ENCODE results near the gene DYNLRB1.

Gene DYNLRB1

DNA sequence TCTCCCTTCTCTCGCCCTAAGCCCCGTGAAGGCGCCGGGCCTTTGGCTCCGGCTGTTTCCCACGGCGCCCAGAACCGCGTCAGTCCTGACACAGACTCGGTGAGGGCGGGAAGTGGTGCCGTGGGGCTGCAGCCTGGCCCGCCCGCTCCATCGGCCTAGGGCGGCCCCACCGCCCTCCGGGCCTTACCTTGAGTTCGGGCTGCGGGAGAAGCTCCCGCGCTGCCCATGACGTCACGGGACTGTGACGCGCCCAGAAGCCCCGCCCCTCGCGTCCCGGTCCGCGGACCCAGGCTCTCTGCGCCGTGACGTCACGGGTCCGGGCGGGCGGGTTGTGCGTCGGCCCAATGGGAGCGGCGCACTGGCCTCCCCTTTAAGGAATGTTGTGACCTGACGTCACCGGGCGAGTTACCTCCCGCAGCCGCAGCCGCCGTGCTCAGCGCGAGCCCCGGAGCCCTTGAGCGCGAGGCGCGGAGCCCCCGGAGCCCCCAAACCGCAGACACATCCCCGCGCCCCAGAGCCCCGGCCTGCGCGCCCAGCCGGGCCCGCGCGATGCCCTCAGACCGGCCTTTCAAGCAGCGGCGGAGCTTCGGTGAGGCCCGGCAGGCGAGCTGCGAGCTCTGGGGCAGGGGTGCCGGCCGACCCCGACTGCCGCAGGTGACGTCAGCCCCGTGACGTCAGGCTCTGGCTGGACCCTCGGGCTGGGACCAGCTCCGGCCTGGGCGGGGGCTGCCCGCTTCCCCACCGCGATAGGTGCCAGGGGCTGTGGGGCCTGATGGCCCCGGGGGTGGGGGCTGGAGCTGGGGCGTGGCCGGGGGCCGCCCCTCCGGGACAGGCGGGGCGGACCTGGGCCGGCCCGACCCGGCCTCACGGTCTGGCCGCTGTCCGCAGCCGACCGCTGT, 42.3 kb downstream of the DYNLRB1 start, which contains the start of gene MAP1LC3A:
TSS of gene MAP1LC3A (plus strand) at position 399 of the 899 bp plus-strand sequence. CDS start at position 550, 151 bp downstream.
- DNase-seq (ENCODE audit: low read depth), result peak; percentile 87

DNA sequence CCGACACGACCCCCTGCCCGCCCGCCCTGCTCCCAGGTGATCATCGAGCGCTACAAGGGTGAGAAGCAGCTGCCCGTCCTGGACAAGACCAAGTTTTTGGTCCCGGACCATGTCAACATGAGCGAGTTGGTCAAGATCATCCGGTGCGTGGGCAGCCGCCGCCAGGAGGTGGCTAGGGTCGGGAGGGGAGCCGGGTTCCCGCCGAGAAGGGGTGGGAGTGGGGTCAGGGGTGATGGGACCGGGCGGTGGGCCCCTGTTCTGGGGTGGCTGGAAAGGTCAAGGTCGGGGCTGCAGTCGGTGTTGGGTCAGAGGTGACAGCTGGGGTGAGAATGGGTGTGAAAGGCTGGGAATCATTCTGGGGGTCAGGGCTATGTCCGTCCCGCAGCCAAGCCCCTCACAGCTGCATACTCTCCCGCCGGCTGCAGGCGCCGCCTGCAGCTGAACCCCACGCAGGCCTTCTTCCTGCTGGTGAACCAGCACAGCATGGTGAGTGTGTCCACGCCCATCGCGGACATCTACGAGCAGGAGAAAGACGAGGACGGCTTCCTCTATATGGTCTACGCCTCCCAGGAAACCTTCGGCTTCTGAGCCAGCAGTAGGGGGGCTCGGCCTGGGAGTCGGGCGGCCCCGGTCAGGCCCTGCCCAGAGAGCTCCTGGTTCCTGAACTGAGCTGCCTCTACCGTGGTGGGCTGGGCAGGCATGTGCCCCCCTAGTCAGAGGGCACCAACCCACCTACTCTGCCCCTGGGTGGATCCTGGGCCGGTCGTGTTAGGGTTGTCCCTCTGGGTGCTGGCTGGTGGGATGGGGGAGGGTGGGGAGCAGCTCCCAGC, 43.3 kb downstream of the DYNLRB1 start:
- DNase-seq (ENCODE audit: low read depth), result no peak

DNA sequence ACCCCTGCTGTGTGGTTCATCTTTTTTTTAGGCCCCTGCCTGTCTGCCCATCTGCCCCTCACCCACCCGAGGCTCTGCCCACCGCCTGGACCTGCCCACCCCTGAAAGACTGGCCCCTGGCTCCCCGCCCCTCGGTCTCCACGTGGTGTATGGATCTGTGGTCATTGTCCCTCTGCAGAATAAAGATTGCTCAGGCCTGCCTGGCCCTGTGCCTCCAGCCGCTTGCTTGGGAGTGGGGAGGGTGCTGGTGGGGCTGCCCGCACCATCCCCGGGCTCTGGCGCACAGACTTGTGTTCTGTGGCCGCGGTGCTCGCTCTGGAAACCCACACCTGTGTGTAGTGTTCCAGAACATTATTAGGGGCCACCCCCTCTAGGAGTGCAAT, 43.9 kb downstream of the DYNLRB1 start:
- no peak for DNase-seq (ENCODE audit: low read depth)

DNA sequence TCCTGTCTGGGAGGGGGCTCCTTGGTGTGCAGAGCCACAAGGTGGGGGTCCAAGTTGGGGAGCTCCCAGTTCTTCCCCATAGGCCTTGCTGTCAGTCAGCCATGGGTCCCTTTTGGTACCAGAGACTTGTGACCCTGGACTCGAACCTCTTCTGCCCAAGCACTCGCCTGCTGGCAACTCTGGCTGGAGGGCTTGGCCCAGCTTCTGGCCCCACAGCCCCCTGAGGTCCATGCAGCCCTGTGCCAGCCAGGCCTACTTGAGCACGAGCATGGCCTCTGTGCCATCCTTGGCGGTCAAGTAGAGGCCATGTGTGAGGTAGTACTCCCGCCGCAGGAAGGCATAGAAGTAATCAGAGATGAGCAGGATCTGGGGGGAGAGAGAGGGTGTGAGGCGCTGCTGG, 44.4 kb downstream of the DYNLRB1 start:
- DNase-seq (ENCODE audit: low read depth), result no peak

DNA sequence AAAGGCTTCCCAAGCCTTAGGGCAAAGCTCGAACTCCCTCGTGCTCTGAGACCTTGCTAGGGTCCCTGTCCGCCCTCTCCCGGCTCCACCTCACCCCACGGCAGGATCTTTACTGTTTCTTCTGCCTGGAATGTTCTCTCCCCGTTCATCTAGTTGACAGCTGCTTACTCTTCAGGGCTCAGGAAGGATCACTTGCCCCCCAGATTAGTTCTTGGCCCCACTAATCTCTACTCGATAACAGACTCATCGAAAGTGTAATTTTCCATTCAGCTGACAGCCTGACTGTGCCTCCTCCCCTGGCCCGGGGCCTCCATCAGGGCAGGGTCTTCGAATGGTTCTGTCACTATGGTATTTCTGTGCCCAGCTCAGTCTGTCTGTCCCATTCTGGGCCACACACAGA, 45.4 kb downstream of the DYNLRB1 start:
- DNase-seq (ENCODE audit: low read depth), result no peak

DNA sequence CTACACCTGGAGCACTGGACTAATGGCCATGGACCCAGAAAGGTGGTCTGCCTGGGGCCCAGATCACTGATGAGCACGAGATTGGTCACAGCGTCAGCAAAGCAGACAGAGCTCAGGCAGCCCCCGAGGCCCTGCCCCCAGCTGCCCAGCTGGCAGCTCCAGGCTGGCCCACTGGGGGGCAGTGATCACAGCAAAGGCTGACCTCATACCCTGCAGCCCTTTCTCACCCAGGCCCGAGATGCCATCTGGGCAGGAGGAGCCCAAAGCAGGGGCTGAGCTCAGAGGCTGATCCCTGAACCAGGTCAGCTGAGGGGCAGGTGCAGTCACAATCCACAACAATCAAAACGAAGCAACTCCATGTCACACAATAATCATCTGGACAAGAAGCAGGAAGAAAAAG, 46.4 kb downstream of the DYNLRB1 start:
- DNase-seq (ENCODE audit: low read depth), result no peak

DNA sequence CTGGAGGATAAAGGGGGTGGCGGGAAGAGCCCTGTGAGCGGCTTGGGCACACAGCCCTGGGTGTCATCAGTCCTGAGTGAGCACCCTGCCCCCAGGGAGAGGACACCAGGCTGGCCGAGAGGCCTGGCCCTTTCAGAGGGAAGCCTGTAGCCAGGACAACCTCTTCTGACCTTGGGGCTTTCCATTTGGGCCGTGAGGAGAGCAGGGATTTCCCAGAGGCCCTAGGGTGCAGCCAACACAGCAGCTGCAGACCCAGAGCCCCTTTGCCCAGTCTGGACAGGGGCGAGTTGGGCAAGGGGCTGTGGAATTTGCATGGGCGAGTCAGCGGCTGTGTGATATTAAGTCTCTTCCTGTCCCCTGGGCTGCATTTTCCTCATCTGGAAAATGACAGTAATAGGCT, 48.6 kb downstream of the DYNLRB1 start:
- DNase-seq (ENCODE audit: low read depth), result no peak

DNA sequence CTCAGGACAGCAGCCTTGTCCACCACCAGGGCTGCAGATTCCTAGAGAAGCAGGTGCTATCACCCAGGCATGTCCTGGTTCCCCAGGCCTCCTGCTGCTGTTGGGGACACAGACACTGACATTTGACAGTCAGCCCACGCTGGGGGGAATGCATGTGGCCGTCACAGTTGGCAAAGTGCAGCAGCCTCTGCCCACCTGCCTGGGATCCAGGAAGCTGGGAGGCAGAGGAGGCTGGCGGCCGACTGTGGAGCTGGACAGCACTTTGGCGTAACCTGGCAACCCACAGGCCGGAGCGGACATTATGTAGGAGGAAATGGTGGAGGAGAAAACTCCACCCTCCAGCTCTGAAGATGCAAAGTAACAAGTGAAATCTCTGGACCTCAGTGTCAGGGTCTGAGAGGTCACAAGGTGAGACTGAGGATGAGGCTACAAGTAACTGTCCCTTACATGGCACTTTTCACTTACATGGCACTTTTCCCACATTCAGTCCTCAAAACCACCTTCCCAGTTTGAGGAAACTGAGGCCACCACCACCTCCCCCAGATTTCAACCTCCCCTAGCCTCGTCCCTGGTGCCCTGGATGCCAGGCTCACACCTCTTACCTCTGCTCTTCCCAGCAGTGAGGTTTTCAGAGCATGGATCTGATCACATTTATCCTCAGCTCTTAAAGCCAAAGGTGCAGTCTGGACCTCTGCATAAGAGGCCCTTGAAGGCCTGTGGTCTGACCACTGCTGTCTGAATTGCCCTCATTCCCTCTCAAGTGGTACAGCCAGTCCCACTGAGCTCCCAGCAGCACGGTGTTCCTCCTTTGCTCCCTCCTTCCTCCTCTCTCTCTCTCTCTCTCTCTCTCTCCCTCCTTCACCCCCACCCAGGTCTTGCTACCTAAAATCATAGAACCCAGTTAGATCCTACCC, 51.0 kb downstream of the DYNLRB1 start:
- DNase-seq (ENCODE audit: low read depth), result no peak

DNA sequence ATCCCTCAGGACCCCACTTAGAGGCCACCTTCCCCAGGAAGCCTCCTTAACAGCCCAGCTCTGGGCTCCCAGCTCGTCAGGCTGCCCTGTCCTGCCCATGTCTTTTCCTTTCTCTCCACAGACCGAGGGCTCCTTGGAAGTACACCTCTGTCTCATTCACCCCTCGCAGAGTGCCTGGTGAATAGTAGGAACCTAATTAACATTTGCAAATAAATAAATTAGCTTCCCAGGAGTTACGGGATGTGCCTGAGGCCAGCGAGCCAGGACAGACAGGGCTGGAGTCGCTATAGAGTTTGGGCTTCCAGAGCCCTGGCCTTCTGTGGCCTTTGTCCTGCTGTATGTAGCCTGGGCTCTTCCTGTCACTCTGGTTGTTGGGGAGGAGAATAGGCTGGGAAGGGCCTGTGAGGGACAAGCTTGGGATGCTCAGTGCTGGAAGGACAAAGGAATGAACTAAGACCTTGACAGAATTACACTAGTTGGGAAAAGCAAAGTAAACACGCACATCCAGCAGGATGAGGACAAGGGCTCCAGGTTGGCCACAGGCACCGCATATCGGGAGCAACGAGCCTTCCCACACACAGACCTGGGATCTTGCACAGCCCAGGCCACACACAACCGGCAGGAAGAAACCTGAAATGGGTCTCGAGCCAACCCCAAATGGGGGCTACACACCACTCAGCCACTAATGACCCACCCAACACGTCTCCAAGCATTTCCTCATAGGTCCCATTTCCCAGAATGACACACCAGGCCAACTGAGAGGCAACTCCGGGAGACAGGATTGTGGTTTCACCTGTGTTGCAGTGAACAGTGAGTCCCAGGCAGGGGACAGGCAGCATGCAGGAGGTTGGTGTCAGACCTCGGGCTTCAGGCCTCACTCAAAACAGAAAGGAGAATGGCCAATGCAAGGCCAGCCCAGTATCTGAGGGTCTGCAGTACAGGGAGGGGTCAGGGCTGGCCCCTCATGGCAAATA, 52.0 kb downstream of the DYNLRB1 start:
- DNase-seq (ENCODE audit: low read depth), result no peak

DNA sequence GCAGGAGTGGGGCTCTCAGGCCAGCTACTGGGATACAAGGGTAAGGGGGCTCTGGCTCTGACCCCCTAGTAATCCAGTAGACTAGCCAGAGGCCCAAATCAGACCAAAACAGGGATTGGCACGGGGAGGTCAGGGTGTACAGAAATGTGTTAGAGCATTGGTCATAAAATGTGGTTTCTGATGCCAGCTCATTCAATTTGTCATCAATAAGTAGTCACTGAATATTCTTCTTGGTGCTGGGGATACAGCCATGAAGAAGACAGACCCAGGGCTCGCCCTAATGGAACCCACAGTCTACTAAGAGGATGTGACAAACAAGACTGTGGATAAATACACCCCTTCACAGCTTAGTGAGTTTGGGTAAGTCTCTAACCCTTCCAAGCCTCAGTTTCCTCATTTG, 53.4 kb downstream of the DYNLRB1 start:
- no peak for DNase-seq (ENCODE audit: low read depth)

DNA sequence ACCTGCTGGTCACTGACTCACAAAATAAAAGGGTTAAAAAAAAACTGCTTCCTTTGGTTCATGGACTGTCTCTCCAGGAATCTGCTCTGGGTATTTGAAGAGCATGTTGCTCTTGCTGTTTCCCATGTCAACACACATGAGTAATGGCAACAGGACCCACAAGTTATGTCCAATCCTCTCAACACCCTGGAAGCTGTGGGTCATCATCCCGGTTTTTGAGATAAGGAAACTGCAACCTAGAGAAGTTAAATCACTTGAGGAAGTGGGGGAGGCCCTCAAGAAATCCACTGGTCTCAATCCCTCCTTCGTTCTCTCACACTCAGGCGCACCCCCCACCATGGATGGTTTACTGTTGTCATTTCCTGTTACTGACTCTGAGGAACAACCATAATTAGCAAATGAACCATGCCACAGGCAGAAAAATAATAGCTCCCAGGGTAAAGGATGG, 54.7 kb downstream of the DYNLRB1 start:
- no peak for DNase-seq (ENCODE audit: low read depth)

DNA sequence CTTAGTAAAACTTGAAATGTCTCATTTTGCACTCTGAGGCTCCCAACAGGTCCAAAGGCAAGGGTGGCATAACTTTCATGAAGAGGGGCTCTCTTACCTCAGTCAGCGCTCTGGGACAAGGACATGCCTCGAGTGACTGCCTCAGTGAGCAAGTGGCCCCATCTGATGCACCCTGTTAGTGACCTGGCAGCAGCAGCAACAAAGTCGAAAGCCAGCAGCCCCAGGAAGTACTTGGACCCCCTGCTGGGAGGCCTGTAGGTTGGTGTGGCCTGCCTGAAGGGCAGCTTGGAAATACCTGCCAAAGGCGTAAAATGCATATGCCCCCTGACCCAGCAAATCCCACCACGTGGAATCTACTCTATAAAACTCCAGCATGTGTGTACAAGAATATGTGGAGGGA, 55.5 kb downstream of the DYNLRB1 start:
- DNase-seq (ENCODE audit: low read depth), result no peak

DNA sequence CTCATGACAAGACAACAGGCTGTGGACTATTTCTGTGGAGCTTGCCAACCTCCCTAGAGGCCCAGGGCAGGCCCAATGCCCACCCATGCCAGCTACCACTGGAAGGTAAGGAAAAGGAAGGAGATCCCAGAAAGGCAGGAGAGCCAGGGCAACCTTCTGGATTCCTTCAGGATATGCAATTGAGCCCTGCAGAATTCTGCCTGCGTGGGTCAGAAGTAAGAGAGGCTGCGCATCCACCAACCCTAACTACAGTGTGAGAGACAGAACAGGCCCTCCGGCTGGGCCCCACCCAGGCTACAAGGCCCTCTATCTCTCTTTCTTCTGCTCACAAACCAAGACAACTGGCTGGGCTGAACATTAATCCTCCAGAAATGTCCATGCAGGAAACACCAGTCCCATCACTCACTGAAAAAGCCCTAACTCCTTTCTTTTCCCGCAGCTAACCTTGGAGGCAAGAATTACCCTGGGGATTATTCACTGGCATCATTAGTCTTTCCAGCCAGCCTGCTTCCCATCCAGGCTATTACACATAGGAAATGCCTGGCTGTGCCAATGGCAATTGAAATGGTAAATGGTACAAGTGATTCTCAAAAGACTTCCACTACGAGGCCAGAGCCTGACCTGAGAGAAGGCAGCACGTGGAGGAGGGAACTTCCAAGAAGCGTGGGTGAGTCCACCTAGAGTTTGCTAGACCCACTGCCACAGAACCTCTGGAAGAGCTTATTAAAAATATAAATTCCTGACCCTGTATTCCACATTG, 57.5 kb downstream of the DYNLRB1 start:
- DNase-seq (ENCODE audit: low read depth), result no peak

DNA sequence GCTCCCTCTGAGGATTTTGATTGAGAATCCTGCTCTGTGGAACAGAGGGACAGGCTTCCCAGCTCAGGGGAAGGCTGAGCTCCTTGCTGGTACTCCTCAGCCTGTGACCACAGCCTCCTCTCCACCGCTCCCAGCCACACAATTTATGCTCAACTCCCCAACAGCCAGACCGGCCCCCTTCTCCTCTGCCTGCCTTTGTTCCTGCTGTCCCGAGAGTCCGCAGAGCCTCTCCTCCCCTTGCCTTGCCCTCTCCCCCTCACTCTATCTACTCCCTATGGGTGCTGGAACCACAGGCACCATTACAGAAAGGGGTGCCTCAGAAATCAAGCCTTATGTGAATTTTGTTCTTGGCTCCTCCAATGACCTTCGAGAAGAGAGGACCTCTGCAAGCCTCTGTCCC, 58.2 kb downstream of the DYNLRB1 start:
- DNase-seq (ENCODE audit: low read depth), result no peak

DNA sequence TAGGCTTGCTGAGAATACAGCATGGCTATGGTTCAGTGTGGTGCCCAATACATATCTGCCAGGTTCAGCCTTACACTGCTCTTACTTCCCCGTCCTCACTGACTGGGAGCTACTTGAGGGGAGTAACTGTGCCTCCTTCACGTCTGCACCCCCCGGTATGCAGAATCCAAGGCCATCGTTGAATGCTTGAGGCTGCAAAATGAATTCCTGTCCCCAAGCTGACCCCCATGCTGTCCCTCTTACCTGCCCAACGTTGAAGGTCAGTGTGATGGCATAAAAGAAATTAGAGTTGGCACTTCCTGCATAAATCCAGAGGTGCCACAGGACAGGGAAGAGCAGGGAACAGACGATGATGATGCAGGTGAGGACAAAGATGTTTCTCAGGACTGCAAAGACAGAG, 58.6 kb downstream of the DYNLRB1 start:
- no peak for DNase-seq (ENCODE audit: low read depth)

DNA sequence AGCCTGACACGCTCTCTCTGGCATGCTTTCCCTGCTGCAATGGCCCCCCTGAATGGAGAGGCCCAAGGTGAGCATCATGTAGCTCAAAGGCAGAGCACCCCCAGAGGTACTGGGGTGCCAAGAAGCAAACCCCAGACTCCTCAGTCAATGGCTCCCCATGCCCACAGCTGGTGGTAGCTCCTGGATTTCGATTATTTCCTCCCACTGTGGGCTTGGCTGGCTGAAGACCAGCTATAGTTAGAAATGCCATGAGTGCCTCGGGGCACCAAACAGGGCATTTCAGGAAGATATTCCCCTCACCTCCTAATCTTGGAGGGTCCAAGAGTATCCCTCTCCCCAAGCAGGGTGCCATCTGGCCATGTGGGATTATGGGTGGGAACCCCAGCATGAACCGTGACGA, 59.0 kb downstream of the DYNLRB1 start:
- DNase-seq (ENCODE audit: low read depth), result no peak

DNA sequence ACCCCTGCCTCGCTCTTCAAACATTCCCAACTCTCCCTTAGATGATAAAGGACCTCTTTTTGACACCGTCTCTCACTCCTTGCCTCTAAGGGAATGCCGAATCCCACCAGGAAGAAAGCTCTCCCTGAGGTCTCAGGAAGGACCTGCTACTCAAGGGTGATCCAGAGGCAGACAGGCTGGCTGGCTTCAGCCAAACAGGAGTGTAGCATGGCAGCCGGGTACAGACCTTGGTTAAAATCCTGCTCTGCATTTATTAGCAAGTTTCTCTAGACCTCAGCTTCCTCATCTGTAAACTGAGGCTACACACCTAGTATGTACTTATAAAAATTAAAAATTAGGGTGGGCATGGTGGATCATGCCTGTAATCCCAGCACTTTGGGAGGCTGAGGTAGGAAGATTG, 59.5 kb downstream of the DYNLRB1 start:
- DNase-seq (ENCODE audit: low read depth), result no peak

DNA sequence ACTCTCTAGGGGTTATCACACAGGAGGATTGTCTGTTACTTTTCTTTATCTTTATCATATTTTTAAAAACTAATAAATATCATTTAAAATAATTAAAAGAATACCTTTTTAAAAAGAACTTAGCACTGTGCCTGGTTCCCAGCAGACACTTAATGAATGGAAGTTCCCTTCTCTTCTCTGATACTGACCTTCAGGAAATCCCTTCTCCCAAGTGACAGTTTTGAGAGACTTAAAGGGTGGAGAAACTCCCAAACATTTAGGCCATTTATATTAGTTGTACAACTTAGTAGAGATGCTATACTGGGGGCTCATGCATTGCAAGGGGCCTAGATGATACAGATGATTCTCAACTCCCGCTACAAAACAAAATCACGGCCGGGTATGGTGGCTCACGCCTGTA, 60.8 kb downstream of the DYNLRB1 start:
- no peak for DNase-seq (ENCODE audit: low read depth)

DNA sequence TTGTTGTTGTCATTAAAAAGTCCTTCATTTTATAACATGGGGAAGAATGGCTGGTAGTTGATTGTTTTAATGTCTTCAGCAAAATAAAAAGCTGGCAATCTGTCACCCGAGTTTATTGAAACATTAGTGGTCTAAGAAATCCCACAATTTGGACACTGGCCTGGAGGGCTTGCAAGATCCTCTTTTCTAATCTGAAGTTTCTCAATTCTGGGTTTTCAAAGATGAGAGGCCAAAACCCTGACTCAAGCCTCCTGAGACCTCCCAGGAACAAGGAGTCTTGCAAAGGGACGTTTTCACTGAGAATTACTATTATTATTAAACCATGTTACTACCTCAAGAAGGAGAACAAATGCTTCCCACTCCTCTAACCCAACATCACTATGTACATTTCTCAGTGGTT, 61.8 kb downstream of the DYNLRB1 start:
- DNase-seq (ENCODE audit: low read depth), result no peak

DNA sequence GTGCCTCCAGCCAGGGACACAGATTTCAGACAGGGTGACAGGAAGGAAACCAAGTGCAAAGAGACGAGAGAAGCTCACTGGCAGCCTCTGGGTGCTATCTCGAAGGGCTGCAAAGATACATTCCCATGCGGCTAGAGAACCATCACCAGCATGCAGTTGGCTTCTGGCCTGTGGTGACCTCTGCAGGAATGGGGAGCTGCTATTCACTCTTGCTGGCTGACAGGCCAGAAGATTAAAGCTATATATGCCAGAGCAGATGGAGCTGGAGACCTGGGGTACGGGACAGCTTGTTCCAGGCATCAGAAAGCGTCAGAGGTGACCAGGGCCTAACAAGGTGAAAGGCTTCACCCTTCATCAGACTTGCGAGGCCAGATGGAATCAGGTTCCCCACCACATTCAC, 62.3 kb downstream of the DYNLRB1 start:
- no peak for DNase-seq (ENCODE audit: low read depth)

Measured in stimulated activated CD8-positive, alpha-beta memory T cell treated with anti-CD3 and anti-CD28 coated beads, Interleukin-12 subunit alpha, Interleukin-12 subunit beta, amount 100 ng/mL, for 4 hours (primary cell).